Bronchus fibroblast of lung (primary cell): ENCODE measurements around the gene KIF5A. TPM values are rescaled to one million over a fixed set of nuclear protein-coding genes. Genes with fewer than 3 reads are reported as not detected.

ENCODE experiments used
- total RNA-seq: library from RNA; depleted of rRNA; stranded (reverse); fragments of >200 nt; gene quantifications from 2 replicates; pipeline ENCODE4 v1.2.3, GENCODE V29; 2015

Gene KIF5A
- 0.45 and 0.50 TPM in 2 replicates for total RNA-seq

GRCh38 chr12:57549909-57550640 lies at the start of gene KIF5A:
KIF5A (plus strand) TSS chr12:57550044; CDS start chr12:57550272, 228 bp downstream.

GRCh38 chr12:57520053-57520818 lies 29.6 kb upstream of the KIF5A start, which contains the start of gene DDIT3:
DDIT3 (minus strand) TSS chr12:57520514; CDS start chr12:57517406, 3,108 bp downstream.

GRCh38 chr12:57522011-57522886 lies 27.6 kb upstream of the KIF5A start, which contains the start of gene MBD6:
MBD6 (plus strand) TSS chr12:57522824; CDS start chr12:57524304, 1,480 bp downstream.

GRCh38 chr12:57546438-57547287 lies 3.2 kb upstream of the KIF5A start, which contains the start of gene DCTN2:
DCTN2 (minus strand) TSS chr12:57547192; CDS start chr12:57547063, 129 bp downstream.

GRCh38 chr12:57590864-57591781 lies 41.3 kb downstream of the KIF5A start, which contains the start of gene PIP4K2C:
PIP4K2C (plus strand) TSS chr12:57591192; CDS start chr12:57591290, 98 bp downstream.

GRCh38 chr12:57604454-57604991 lies 54.7 kb downstream of the KIF5A start, which contains the start of gene DTX3:
DTX3 (plus strand) TSS chr12:57604824; CDS start chr12:57606518, 1,694 bp downstream.

GRCh38 chr12:57611108-57611826 lies 61.4 kb downstream of the KIF5A start, which contains the start of gene ARHGEF25:
ARHGEF25 (plus strand) TSS chr12:57611435; CDS start chr12:57611895, 460 bp downstream.

GRCh38 chr12:57632958-57633840 lies 83.4 kb downstream of the KIF5A start, which contains the start of gene B4GALNT1:
B4GALNT1 (minus strand) TSS chr12:57633201; CDS start chr12:57632132, 1,069 bp downstream.

Other genes with a start within 250 kb of the KIF5A start
- 16.8 and 18.7 TPM in 2 replicates for gene R3HDM2, start 119.0 kb upstream of the KIF5A start, total RNA-seq
- under 0.01 TPM in 1 of 2 replicates, not detected in the other for gene INHBC, start 115.3 kb upstream of the KIF5A start, total RNA-seq
- 8.0 and 10.9 TPM in 2 replicates for gene INHBE, start 94.7 kb upstream of the KIF5A start, total RNA-seq
- 1.5 and 1.8 TPM in 2 replicates for gene GLI1, start 90.3 kb upstream of the KIF5A start, total RNA-seq
- gene ARHGAP9, start 70.2 kb upstream of the KIF5A start, total RNA-seq = not detected in 2 replicates
- 160 and 168 TPM in 2 replicates for gene MARS1, start 62.0 kb upstream of the KIF5A start, total RNA-seq
- gene DDIT3, start 29.5 kb upstream of the KIF5A start, total RNA-seq = 44.3 and 48.3 TPM in 2 replicates
- 4.7 and 9.4 TPM in 2 replicates for gene MBD6, start 27.2 kb upstream of the KIF5A start, total RNA-seq
- gene DCTN2, start 2.9 kb upstream of the KIF5A start, total RNA-seq = 166 and 209 TPM in 2 replicates
- gene PIP4K2C, start 41.1 kb downstream of the KIF5A start, total RNA-seq = 12.2 and 14.3 TPM in 2 replicates
- gene DTX3, start 54.8 kb downstream of the KIF5A start, total RNA-seq = 21.0 and 22.1 TPM in 2 replicates
- gene ARHGEF25, start 61.4 kb downstream of the KIF5A start, total RNA-seq = 15.6 and 16.5 TPM in 2 replicates
- gene B4GALNT1, start 83.2 kb downstream of the KIF5A start, total RNA-seq = 1.3 and 1.7 TPM in 2 replicates
- gene OS9, start 144.1 kb downstream of the KIF5A start, total RNA-seq = 144 and 160 TPM in 2 replicates
- gene AGAP2, start 188.7 kb downstream of the KIF5A start, total RNA-seq = under 0.01 and 0.15 TPM in 2 replicates
- gene TSPAN31, start 195.0 kb downstream of the KIF5A start, total RNA-seq = 47.7 and 49.4 TPM in 2 replicates
- 202 and 252 TPM in 2 replicates for gene CDK4, start 202.3 kb downstream of the KIF5A start, total RNA-seq
- gene MARCHF9, start 205.1 kb downstream of the KIF5A start, total RNA-seq = 2.2 and 2.4 TPM in 2 replicates
- 0.15 and 1.7 TPM in 2 replicates for gene CYP27B1, start 217.0 kb downstream of the KIF5A start, total RNA-seq
- 15.3 and 16.1 TPM in 2 replicates for gene METTL1, start 222.1 kb downstream of the KIF5A start, total RNA-seq
- 3.9 and 5.4 TPM in 2 replicates for gene EEF1AKMT3, start 222.6 kb downstream of the KIF5A start, total RNA-seq
- gene TSFM, start 232.7 kb downstream of the KIF5A start, total RNA-seq = 30.8 and 31.8 TPM in 2 replicates